KMS-11 (cell line): ENCODE results near the gene NECAP2.
"Not testable (repeated sequence)": the region's sequence is repeated elsewhere in the genome, so short reads cannot be mapped to it uniquely, and the experiment has no call there.

Experiments used
- H2AFZ ChIP-seq: fragments of 200-600 bp; sonication (generic); 2 replicates; pipeline ENCODE4 v1.6.1; 2016; ENCODE audit warnings: antibody characterized with exemption, mixed run types, low read depth
- H3K27ac ChIP-seq: fragments of 200-600 bp; sonication (generic); 2 replicates; pipeline ENCODE4 v1.6.1; 2016; ENCODE audit warnings: mild to moderate bottlenecking, mixed run types
- H3K27me3 ChIP-seq: fragments of 200-600 bp; sonication (generic); 2 replicates; pipeline ENCODE4 v1.6.1; 2017; ENCODE audit warnings: mild to moderate bottlenecking, low read depth, mixed run types, moderate library complexity; ENCODE audit not compliant: insufficient read depth
- H3K36me3 ChIP-seq: fragments of 200-600 bp; sonication (generic); 2 replicates; pipeline ENCODE4 v1.6.1; 2017; ENCODE audit warnings: mild to moderate bottlenecking, mixed run types; ENCODE audit not compliant: insufficient read depth
- H3K4me1 ChIP-seq: fragments of 200-600 bp; sonication (generic); 2 replicates; pipeline ENCODE4 v1.6.1; 2016; ENCODE audit warnings: mild to moderate bottlenecking, low read depth, mixed run types; ENCODE audit not compliant: poor library complexity, severe bottlenecking
- H3K4me2 ChIP-seq: fragments of 200-600 bp; sonication (generic); 2 replicates; pipeline ENCODE4 v1.7.0; 2016; ENCODE audit warnings: mild to moderate bottlenecking, mixed run types
- H3K4me3 ChIP-seq: fragments of 200-600 bp; sonication (generic); IDR thresholded peaks from 2 replicates; pipeline ENCODE4 v1.6.1; 2017; ENCODE audit warnings: low read depth, low read length, mixed read lengths; ENCODE audit not compliant: insufficient read depth
- H3K79me2 ChIP-seq: fragments of 200-600 bp; sonication (generic); 2 replicates; pipeline ENCODE4 v1.6.1; 2016; ENCODE audit warnings: low read depth, mixed run types; ENCODE audit not compliant: insufficient read depth
- H3K9ac ChIP-seq: fragments of 200-600 bp; sonication (generic); 2 replicates; pipeline ENCODE4 v1.6.1; 2016; ENCODE audit warnings: mild to moderate bottlenecking, mixed run types
- H4K20me1 ChIP-seq: fragments of 200-600 bp; sonication (generic); 2 replicates; pipeline ENCODE4 v1.6.1; 2016; ENCODE audit warnings: mild to moderate bottlenecking, mixed run types; ENCODE audit not compliant: insufficient read depth
- CTCF ChIP-seq: fragments of 200-600 bp; sonication (generic); conservative IDR thresholded peaks from 2 replicates; pipeline ENCODE4 v1.6.1; 2017; ENCODE audit warnings: low read depth, mild to moderate bottlenecking, antibody characterized with exemption, low read length, moderate library complexity, mixed read lengths

Gene NECAP2

GRCh38 chr1:16478091-16478490, 37.6 kb downstream of the NECAP2 start:
- Histone ChIP-seq H2AFZ (no peak overlapping the region), H3K4me3 (no peak overlapping the region), H3K36me3 (no peaks in the 10 kb centered on the region), H3K27me3 (no peaks in the 10 kb centered on the region), H3K27ac (no peak overlapping the region), H4K20me1 (no peaks in the 10 kb centered on the region), H3K4me1 (no peaks in the 10 kb centered on the region), H3K79me2 (no peaks in the 10 kb centered on the region), H3K4me2 (no peak overlapping the region), H3K9ac (no peak overlapping the region)
- no peak for TF ChIP-seq CTCF

DNA sequence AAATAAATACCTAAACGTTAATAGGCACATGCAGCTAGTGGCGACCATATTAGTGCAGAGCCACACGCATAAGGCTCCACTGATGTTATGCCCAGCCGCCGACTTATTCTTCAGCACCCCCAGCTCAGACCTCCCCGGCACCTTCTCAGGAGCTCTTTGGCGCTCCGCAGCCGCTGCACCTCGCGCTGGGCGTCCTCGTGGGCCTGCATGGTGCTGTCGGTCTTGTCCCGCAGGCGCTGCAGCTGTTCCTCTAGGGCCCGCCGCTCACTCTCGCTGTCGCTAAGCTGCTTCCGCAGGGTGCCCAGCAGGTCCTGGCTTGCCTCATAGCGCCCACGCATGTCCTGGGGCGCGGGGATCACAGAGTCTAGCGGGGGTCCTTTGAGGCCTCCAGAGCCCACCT, 42.6 kb downstream of the NECAP2 start:
- not testable (repeated sequence) for H3K36me3 ChIP-seq, H3K27me3 ChIP-seq

DNA sequence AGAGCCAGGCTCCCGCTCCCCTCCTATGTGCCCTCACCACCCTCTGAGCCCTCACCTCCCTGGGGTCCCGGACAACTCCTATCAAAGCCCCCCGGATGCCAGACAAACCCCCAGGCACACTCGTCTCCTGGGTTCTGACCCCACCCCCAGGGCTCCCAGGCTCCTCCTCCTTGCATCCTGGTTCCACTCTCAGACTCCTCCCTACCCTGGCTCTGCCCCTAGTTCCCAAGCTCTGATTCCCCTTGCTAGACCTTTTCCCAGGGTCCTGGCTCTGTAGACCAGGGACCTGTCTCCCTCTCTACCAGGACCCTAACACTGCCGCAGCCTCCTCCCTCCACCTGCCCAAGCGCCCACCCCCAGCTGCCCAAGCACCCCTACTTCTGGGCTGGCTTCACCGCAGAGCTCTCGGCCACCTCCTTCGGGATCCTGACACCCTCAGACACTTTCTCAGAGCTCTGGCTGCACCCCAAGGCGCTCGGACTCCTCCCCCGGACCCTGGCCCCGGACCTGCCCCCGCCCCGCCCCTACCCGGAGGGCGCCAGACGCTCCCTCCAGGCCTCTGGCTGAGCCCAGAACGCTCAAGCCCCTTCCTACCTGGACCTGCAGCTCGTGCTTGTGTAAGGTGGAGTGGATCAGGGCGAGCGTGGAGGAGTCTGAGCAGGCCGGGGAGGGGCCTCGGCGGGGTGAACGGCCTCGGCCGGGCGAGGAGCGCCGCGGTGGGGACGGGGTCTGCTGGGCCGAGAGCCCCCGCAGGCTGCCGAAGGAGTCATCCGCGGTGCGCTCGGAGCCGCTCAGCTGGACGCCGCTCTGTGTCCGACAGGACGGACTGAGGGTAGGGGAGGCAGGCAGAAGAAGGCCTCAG, 43.3 kb downstream of the NECAP2 start:
- not testable (repeated sequence) for H3K27ac ChIP-seq, H3K36me3 ChIP-seq, H4K20me1 ChIP-seq, H3K4me1 ChIP-seq, H3K27me3 ChIP-seq, H3K9ac ChIP-seq, H2AFZ ChIP-seq, H3K4me2 ChIP-seq, H3K79me2 ChIP-seq, H3K4me3 ChIP-seq

More for the DNA sequence above, 42.6 kb downstream of the NECAP2 start:
- H3K9ac ChIP-seq, H3K4me2 ChIP-seq, H4K20me1 ChIP-seq, H3K27ac ChIP-seq, H3K79me2 ChIP-seq, H3K4me1 ChIP-seq, H2AFZ ChIP-seq, H3K4me3 ChIP-seq: not testable (repeated sequence)

- H3K9ac ChIP-seq: no peak overlapping the region
- no peak overlapping the region for H3K27ac ChIP-seq
- H3K4me1 ChIP-seq: no peaks in the 10 kb centered on the region
- no peaks in the 10 kb centered on the region for H4K20me1 ChIP-seq
- H3K79me2 ChIP-seq: no peaks in the 10 kb centered on the region
- no peak overlapping the region for H2AFZ ChIP-seq
- no peak overlapping the region for H3K4me2 ChIP-seq
- no peak overlapping the region for H3K4me3 ChIP-seq
- H3K36me3 ChIP-seq: no peaks in the 10 kb centered on the region
- no peaks in the 10 kb centered on the region for H3K27me3 ChIP-seq
- TF ChIP-seq CTCF: no peak
Observed at GRCh38 chr1:16484501-16484835, 43.9 kb downstream of the NECAP2 start.

- no peak overlapping the region for H3K9ac ChIP-seq
- H3K27me3 ChIP-seq: no peaks in the 10 kb centered on the region
- no peaks in the 10 kb centered on the region for H3K79me2 ChIP-seq
- no peaks in the 10 kb centered on the region for H3K4me1 ChIP-seq
- H3K4me3 ChIP-seq: no peak overlapping the region
- no peak overlapping the region for H3K27ac ChIP-seq
- H4K20me1 ChIP-seq: no peaks in the 10 kb centered on the region
- TF ChIP-seq CTCF: no peak
- H2AFZ ChIP-seq: no peak overlapping the region
- no peak overlapping the region for H3K4me2 ChIP-seq
- no peaks in the 10 kb centered on the region for H3K36me3 ChIP-seq
Observed at GRCh38 chr1:16484931-16485330, 44.4 kb downstream of the NECAP2 start.

DNA sequence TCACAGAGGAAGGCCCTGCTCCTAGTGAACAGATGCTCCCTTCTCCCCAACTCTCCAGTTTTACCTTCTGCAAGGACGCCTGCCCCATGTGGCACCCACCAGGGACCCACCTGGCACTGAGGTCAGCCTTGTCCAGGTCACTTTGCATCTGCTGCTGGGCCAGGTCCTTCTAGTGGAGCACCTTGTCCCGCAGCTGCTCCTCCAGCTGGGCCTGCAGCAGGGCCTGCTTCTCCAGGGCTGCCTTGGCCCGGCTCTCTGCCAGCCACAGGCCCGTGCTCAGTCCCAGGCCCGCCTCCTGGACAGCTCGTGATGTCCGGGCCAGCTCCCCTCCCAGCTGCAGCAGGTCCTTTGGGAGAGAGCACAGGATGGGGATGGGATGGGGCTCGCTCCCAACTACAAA, 45.8 kb downstream of the NECAP2 start:
- H3K36me3 ChIP-seq, H3K9ac ChIP-seq, H2AFZ ChIP-seq, H4K20me1 ChIP-seq, H3K79me2 ChIP-seq, H3K4me1 ChIP-seq, H3K27ac ChIP-seq, H3K27me3 ChIP-seq, H3K4me2 ChIP-seq, H3K4me3 ChIP-seq: not testable (repeated sequence)

DNA sequence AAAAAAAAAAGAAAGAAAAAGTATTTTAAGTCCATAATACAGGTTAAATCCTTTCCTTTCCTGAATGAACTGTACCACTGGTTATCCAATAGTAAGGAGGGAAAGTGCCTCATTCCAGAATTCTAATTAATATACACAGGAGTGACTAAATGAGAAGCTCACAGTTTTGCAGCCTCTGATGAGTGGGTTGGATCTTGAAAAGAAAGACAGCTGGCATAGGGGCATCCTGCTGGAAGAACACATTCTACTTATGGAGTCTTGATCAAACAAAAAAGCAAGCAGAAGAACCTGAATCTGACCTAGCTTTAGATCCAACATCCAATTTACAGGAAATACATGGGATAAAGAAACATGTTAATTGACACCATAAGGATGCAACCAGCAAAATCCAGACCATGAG, 46.5 kb downstream of the NECAP2 start:
- not testable (repeated sequence) for H3K9ac ChIP-seq, H3K27me3 ChIP-seq, H3K4me2 ChIP-seq, H3K36me3 ChIP-seq, H3K4me3 ChIP-seq, H3K79me2 ChIP-seq, H3K27ac ChIP-seq, H4K20me1 ChIP-seq, H3K4me1 ChIP-seq, H2AFZ ChIP-seq

GRCh38 chr1:16489195-16489880, 48.8 kb downstream of the NECAP2 start:
- not testable (repeated sequence) for H3K36me3 ChIP-seq, H4K20me1 ChIP-seq, H3K79me2 ChIP-seq, H3K27ac ChIP-seq, H3K27me3 ChIP-seq, H3K4me1 ChIP-seq, H3K9ac ChIP-seq, H2AFZ ChIP-seq, H3K4me2 ChIP-seq, H3K4me3 ChIP-seq
